GM21528 (cell line): ENCODE results near the gene RAB31.
"Not testable (repeated sequence)": the region's sequence is repeated elsewhere in the genome, so short reads cannot be mapped to it uniquely, and the experiment has no call there.

Source experiments
- ATAC-seq: cut with Tn5 transposase; IDR thresholded peaks from one replicate; pipeline ENCODE4 v1.9.1; 2021; ENCODE audit warnings: mild to moderate bottlenecking, moderate library complexity; ENCODE audit not compliant: unreplicated experiment, low FRiP score

Gene RAB31

GRCh38 chr18:9874728-9875127 is 166.6 kb downstream of the RAB31 start:
- no peak for ATAC-seq

GRCh38 chr18:9876212-9876866 is 168.2 kb downstream of the RAB31 start:
- no peak for ATAC-seq

- no peak for ATAC-seq
Measured at GRCh38 chr18:9876867-9877654, 169.0 kb downstream of the RAB31 start.

- no peak for ATAC-seq
Measured at GRCh38 chr18:9877655-9878014, 169.5 kb downstream of the RAB31 start.

- no peak for ATAC-seq
Measured at GRCh38 chr18:9878095-9878494, 170.0 kb downstream of the RAB31 start.

GRCh38 chr18:9878783-9879242 is 170.7 kb downstream of the RAB31 start:
- ATAC-seq: no peak

GRCh38 chr18:9884090-9884489 is 176.0 kb downstream of the RAB31 start:
- no peak for ATAC-seq

GRCh38 chr18:9884532-9885140 is 176.5 kb downstream of the RAB31 start:
- ATAC-seq: no peak

GRCh38 chr18:9885170-9886004 is 177.3 kb downstream of the RAB31 start, which contains the start of gene TXNDC2:
Gene TXNDC2 (plus strand): TSS chr18:9885973. CDS start chr18:9886681, 708 bp downstream.
- ATAC-seq: no peak

- no peak for ATAC-seq
Measured at GRCh38 chr18:9886005-9886348, 177.9 kb downstream of the RAB31 start.

GRCh38 chr18:9887992-9888391 is 179.9 kb downstream of the RAB31 start:
- no peak for ATAC-seq

- ATAC-seq: no peak
Measured at GRCh38 chr18:9890196-9890595, 182.1 kb downstream of the RAB31 start.

- no peak for ATAC-seq
Measured at GRCh38 chr18:9890957-9891356, 182.9 kb downstream of the RAB31 start.

GRCh38 chr18:9891515-9891914 is 183.4 kb downstream of the RAB31 start:
- not testable (repeated sequence) for ATAC-seq

- no peak for ATAC-seq
Measured at GRCh38 chr18:9894454-9895068, 186.5 kb downstream of the RAB31 start.

GRCh38 chr18:9897129-9897528 is 189.0 kb downstream of the RAB31 start:
- ATAC-seq: no peak

GRCh38 chr18:9897787-9898291 is 189.7 kb downstream of the RAB31 start:
- not testable (repeated sequence) for ATAC-seq

- no peak for ATAC-seq
Measured at GRCh38 chr18:9898792-9899549, 190.9 kb downstream of the RAB31 start.

GRCh38 chr18:9899550-9899930 is 191.4 kb downstream of the RAB31 start:
- ATAC-seq: not testable (repeated sequence)
